NT2/D1 (cell line): Measurements from ENCODE around the gene PSG7.
"Not testable (repeated sequence)": the region's sequence is repeated elsewhere in the genome, so short reads cannot be mapped to it uniquely, and the experiment has no call there.

Experiments
- DNase-seq: peaks from one replicate; pipeline ENCODE4 v3.0.0-alpha.2; 2011; ENCODE audit warnings: low read depth, low spot score
- H3K27me3 ChIP-seq: 2 replicates; pipeline ENCODE4 v1.6.0; 2011; ENCODE audit warnings: mild to moderate bottlenecking; ENCODE audit not compliant: insufficient read length, insufficient read depth
- H3K36me3 ChIP-seq: 2 replicates; pipeline ENCODE4 v1.6.1; 2011; ENCODE audit warnings: mild to moderate bottlenecking, low read length, mixed read lengths; ENCODE audit not compliant: insufficient read depth, insufficient read length
- H3K4me1 ChIP-seq: 2 replicates; pipeline ENCODE4 v1.5.1; 2011; ENCODE audit not compliant: insufficient read depth, insufficient read length
- H3K4me3 ChIP-seq: 2 replicates; pipeline ENCODE4 v1.5.1; 2011; ENCODE audit warnings: low read depth; ENCODE audit not compliant: insufficient read length
- H3K9ac ChIP-seq: 2 replicates; pipeline ENCODE4 v1.6.0; 2011; ENCODE audit warnings: low read depth; ENCODE audit not compliant: insufficient read length
- H3K9me3 ChIP-seq: 2 replicates; pipeline ENCODE4 v1.5.1; 2011; ENCODE audit warnings: mild to moderate bottlenecking, low read length; ENCODE audit not compliant: insufficient read depth
- SUZ12 ChIP-seq: IDR thresholded peaks from 2 replicates; pipeline ENCODE4 v1.6.1; 2011; ENCODE audit not compliant: insufficient read length, insufficient read depth; ENCODE audit errors: extremely low read depth
- YY1 ChIP-seq: IDR thresholded peaks from 2 replicates; pipeline ENCODE4 v1.6.1; 2011; ENCODE audit not compliant: insufficient read length, insufficient read depth
- ZNF274 ChIP-seq: IDR thresholded peaks from 2 replicates; pipeline ENCODE4 v1.6.1; 2011; ENCODE audit warnings: mild to moderate bottlenecking, low read depth, low read length

The PSG7 gene

DNA sequence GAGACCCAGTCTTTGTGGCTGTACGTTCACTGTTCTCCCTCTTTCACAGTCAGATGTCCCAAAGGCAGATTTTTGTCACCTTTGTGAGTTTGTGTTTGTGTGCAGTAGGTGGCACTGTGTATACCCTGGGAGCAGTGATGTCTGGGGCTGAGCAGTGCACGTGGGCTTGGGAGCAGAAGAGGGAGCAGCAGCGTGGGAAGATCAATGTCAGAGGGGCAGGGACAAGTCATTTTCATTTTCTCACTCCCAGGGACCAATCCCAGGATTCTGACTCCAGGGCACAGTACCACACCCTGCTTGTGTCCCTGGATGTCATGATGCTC, 17.3 kb downstream of the PSG7 start:
- H3K27me3 ChIP-seq: no peaks in the 10 kb centered on the region
- no peak for TF ChIP-seq ZNF274
- TF ChIP-seq YY1: no peak
- TF ChIP-seq SUZ12: no peak
- H3K36me3 ChIP-seq: no peaks in the 10 kb centered on the region
- no peaks in the 10 kb centered on the region for H3K4me1 ChIP-seq
- no peaks in the 10 kb centered on the region for H3K9me3 ChIP-seq
- H3K4me3 ChIP-seq: no peak overlapping the region
- no peak for DNase-seq
- no peak overlapping the region for H3K9ac ChIP-seq

DNA sequence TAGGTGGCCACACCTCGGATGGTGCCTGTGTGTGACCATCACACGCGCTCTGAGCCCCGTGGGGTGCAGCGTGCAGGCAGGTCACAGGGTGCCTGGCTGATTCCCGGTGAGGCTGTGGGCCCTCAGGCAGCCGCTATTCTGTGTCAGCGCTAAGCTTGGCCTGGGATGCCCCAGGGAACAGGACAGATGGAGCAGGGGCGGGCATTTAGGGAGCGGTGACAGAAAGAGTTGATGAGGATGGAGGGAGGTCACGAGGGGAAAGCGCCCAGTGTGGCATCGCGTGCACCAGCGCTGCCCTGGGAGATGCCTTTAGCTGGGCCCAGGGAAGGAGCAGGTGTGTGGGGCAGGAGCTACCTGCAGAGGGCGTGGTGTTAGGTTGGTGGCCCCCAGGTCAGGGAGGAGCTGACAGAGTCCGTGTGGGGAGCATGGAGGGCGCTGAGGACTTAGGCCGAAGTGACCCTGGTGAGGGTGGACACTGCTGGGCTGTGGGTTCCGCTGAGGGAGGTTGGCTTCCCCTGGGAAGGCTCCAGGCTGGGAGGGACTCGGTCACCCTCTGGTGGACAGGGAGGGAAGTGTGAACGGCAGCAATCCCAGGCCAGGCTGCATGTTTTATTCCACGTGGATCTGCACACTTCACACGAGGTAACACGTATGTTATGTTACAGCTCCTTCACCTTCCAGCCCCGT, 17.8 kb downstream of the PSG7 start:
- not testable (repeated sequence) for H3K4me3 ChIP-seq, H3K4me1 ChIP-seq, H3K27me3 ChIP-seq, H3K36me3 ChIP-seq, H3K9ac ChIP-seq, H3K9me3 ChIP-seq, DNase-seq

DNA sequence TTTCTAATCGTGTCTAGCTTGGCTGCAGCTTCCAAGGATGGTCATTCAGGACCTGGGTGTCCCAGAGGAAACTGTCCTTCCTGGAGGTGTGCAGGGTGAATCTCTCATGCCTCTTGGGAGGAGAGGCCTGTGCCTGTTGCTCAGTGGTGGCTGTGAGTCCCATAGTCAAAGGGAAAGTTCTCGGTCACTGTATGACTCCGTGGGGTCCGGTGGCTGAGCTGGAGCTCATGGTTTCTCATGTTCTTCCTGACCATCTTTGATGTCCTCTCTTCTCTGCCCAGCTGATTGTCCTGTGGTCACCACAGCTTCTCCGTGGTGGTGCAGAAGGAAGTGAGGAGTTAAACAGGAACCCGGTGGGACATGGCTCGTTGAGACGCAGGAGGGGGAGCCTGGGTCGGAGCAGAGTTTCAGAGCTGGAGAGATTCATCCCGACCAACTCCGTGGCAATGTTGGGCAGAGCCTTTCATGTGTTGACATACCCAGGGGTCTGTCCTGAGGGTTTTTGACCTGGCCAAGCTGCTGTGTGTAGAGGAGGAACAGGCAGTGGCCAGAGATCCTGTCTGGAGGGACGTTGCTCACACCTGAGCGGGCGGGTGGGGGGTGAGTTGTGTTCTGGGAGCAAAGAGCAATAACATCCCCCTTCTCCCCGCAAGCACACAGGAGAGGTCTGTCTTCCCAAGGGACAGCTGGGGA, 18.5 kb downstream of the PSG7 start:
- not testable (repeated sequence) for H3K4me1 ChIP-seq, H3K9me3 ChIP-seq, DNase-seq, H3K27me3 ChIP-seq, H3K36me3 ChIP-seq, H3K4me3 ChIP-seq, H3K9ac ChIP-seq

DNA sequence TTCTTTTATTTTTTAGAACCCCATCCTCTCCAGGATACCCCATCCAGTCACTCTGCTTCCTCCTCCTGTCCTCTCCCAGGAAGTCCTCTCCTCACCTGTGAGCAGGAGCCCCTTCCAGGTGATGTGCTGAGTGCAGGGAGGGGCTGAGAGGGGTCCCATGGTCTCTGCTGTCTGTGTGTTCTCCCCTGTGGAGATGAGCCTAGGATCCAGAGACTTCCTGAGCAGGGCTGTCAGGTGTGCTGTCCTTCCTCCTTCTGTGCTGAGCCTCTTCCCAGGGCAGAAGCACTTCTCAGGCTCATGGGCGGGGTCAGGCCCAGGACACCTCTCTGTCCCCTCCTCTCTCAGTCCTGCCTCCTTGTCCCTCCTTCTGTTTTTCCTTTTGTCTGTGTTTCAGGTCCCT, 19.4 kb downstream of the PSG7 start, which contains the start of gene PSG6:
TSS of gene PSG6 (minus strand) at position 261 of the 400 bp plus-strand sequence. CDS start at position 159, 102 bp downstream.
- H3K36me3 ChIP-seq, H3K4me1 ChIP-seq, H3K9ac ChIP-seq, H3K9me3 ChIP-seq, H3K4me3 ChIP-seq, DNase-seq, H3K27me3 ChIP-seq: not testable (repeated sequence)

DNA sequence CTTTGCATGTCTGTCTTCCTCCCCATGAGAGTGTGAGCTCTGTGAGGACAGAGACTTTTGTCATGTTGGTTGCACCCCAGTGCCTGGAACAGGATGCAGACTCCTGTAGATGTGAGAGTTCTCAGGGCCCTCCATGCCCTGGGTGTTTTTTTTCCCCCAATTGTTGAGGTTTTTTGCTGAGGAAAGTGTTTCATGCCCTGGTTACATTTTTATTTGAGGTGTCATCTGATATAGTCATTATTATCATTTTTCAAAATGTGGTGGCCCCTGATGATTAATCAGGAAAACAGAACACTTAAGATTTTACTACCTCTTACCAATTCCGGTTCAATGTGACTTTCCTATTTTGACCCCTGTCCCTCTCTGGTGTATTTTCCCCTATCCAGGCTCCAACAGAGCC, 20.1 kb downstream of the PSG7 start:
- not testable (repeated sequence) for DNase-seq, H3K27me3 ChIP-seq, H3K4me1 ChIP-seq, H3K9ac ChIP-seq, H3K36me3 ChIP-seq, H3K9me3 ChIP-seq, H3K4me3 ChIP-seq

DNA sequence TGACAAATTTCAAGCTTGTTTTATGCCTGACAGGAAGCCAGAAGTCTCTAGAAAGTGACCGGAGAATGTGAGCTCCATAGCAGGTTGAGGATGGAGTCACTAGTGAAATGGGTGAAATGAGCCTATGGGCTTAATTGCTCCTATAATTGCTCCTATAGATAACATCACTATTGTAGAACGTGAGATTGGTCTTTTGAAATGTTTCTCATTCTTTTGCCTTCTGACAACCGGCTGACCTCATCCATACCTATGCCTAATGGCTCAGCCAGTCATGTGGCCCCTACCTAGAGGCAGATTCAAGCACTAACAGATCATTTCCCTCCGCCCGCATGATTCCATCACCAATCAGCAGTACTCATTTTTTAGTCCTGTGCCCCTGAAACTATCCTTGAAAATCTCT, 23.5 kb downstream of the PSG7 start:
- not testable (repeated sequence) for H3K36me3 ChIP-seq, H3K9ac ChIP-seq, H3K27me3 ChIP-seq, DNase-seq, H3K4me3 ChIP-seq, H3K9me3 ChIP-seq, H3K4me1 ChIP-seq

DNA sequence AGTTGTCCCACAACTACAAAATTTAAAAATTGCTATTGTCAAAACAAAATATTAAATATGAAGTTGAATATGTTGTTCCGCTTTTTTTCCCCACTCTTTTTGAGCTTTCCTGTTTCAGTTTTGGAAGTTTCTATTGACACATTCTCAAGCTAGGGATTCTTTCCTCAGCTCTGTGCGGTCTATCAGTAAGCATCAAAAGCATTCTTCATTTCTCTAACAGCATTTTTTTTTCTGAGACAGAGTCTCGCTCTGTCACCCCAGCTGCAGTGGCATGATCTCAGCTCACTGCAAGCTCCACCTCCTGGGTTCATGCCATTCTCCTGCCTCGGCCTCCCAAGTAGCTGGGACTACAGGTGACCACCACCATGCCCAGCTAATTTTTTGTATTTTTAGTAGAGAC, 24.1 kb downstream of the PSG7 start:
- H3K36me3 ChIP-seq, H3K4me1 ChIP-seq, H3K9me3 ChIP-seq, H3K4me3 ChIP-seq, H3K9ac ChIP-seq, H3K27me3 ChIP-seq, DNase-seq: not testable (repeated sequence)

DNA sequence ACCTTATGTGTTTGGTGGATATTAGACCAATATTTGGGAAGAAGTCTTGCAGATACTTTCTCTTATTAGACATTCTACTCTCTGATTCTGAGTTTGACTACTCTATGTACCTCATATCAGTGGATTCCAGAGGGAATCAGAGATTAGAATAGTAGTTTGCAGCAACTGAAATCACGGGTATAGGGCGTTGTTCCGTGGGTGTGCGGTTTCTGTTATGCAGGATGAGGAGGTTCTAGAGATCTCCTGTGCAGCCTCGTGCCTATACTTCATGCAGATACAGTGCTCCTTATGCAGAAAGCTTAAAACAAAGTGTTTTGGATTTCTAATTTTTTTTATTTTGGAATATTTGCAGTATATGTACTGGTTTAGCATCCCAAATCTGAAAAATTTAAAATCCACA, 25.3 kb downstream of the PSG7 start:
- H3K4me1 ChIP-seq, H3K9me3 ChIP-seq, H3K4me3 ChIP-seq, H3K36me3 ChIP-seq, H3K9ac ChIP-seq, DNase-seq, H3K27me3 ChIP-seq: not testable (repeated sequence)

DNA sequence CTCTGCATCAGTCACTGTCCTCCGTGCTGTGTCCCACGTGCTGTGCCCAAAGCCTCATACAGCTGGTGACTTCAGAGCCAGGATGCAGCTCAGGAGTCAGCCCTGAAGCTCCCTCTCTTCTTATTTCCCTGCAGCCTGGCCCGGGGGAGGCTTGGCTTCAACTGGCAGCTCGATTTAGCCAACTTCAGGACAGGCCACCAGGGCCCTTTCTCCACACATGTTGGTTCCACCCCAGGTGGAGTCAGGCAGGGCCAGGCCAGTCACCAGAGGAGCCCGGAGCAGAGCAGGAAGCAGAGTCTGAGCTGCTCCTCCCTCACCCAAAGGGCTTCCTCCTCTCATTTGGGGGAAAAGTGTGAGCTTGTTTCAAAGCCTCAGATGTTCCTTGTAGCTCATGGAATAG, 30.8 kb downstream of the PSG7 start:
- DNase-seq, H3K9ac ChIP-seq, H3K9me3 ChIP-seq, H3K27me3 ChIP-seq, H3K4me3 ChIP-seq, H3K36me3 ChIP-seq, H3K4me1 ChIP-seq: not testable (repeated sequence)

DNA sequence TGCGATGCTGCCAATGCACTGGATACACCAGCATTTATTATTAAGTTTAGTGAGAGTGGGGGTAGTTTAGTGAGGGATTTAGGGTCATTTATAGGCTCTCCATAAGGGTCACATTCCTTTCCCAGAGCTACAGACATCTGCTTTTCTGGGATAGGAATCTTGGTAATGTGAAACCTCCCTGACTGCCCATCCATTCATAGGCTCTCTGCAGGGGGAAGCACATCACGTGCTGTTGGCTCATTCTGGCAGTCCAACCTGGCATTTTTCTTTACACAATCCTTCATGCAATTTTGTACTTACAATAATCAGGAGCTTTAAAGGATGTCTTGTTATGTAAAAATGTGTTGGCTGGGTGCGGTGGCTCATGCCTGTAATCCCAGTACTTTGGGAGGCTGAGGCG, 36.4 kb downstream of the PSG7 start:
- not testable (repeated sequence) for H3K4me1 ChIP-seq, H3K4me3 ChIP-seq, H3K9ac ChIP-seq, H3K36me3 ChIP-seq, H3K27me3 ChIP-seq, H3K9me3 ChIP-seq
- DNase-seq: peak; percentile 15

DNA sequence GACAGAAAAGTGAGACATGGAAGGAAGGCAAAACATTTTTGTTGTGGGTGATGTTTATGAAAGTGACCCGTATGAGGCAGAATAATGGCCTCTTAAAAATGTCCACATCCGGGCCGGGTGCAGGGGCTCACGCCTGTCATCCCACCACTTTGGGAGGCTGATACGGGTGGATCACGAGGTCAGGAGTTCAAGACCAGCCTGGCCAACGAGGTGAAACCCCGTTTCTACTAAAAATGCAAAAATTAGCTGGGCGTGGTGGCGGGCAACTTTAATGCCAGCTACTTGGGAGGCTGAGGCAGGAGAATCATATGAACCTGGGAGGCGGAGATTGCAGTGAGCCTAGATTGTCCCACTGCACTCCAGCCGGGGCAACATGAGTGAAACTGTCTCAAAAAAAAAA, 37.3 kb downstream of the PSG7 start:
- not testable (repeated sequence) for H3K27me3 ChIP-seq, H3K9me3 ChIP-seq, H3K4me3 ChIP-seq, DNase-seq, H3K9ac ChIP-seq, H3K36me3 ChIP-seq, H3K4me1 ChIP-seq

DNA sequence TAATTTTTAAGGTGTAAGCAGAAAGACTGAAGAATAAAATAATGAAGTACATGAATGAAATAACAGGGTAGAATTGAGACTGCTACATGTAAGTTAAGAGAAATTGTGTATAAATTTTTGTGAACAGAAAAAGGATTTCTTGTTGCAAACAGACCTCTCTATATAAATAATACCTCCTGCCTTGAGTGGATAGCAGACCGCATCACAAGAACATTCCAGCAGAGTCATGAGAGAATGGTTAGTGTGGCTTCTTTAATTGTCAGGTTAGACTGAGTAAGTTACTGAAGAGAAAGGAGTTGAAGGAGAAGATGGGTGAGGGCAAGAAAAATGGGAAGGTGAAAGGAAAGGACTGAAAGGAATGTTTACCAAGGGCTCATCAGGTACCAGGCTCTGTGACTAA, 37.9 kb downstream of the PSG7 start:
- H3K4me3 ChIP-seq, DNase-seq, H3K36me3 ChIP-seq, H3K4me1 ChIP-seq, H3K9ac ChIP-seq, H3K9me3 ChIP-seq, H3K27me3 ChIP-seq: not testable (repeated sequence)
